Measurements from ENCODE around the gene DCST1. TPM values are rescaled to one million over a fixed set of nuclear protein-coding genes. Genes with fewer than 3 reads are reported as not detected.

Gene DCST1
- polyA plus RNA-seq, 3 donors = 0.05 TPM; not detected in 2

DNA sequence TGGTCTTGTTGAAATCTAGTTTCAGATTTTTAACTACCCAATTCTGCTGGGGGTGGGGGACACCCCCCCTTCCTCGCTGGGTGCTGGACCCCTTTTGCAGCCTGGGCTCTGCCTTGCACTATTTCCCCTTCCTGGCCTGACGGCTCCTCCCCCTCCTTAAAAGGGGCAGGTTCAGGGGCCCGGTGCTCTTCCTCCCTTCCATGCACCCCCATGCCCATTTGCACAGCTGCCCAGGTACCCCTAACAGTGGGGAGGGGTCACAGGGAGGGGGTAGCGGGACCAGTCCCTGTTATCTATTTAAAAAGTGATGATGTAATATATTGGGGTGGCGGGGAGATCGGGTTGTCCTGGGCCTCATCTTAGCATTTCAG lies 15.7 kb upstream of the DCST1 start:
- peaks cover 49% of the 10 kb centered on the region for H3K79me2 ChIP-seq (ENCODE audit: insufficient read depth, low read length)
- H3K9ac ChIP-seq (ENCODE audit: insufficient read depth, low read length, poor library complexity, severe bottlenecking) = no peak overlapping the region
- H2AFZ ChIP-seq (ENCODE audit: insufficient read depth, low read depth, low read length, poor library complexity, severe bottlenecking) = no peak overlapping the region
- DNase-seq = no peak
- Mint-ChIP-seq H3K4me3 (peak overlapping the region; percentile 35 to 61), H3K27me3 (ENCODE audit: low read depth in 3 of 3) (peaks cover 0 to 5% (median 2%) of the 10 kb centered on the region in 3 donors), H3K27ac (peak overlapping the region in 6 of 7 donors; percentile 15 to 87 (median 58)), H3K4me1 (peaks cover 67% of the 10 kb centered on the region), H3K36me3 (peaks cover 41 to 60% of the 10 kb centered on the region in 2 donors), H3K9me3 (peaks cover 0 to 2% (median 0%) of the 10 kb centered on the region in 7 donors)
- H3K27me3 ChIP-seq (ENCODE audit: control insufficient read depth in 2 of 2, insufficient read depth in 2 of 2, low read length in 2 of 2) = no peaks in the 10 kb centered on the region
- peak overlapping the region in 1 of 2 donors; percentile 27 for H3K27ac ChIP-seq (ENCODE audit: low read depth in 1 of 2, low read length in 2 of 2)
- peaks cover 59 to 66% of the 10 kb centered on the region in 2 donors for H3K4me1 ChIP-seq (ENCODE audit: control insufficient read depth in 1 of 2, insufficient read depth in 2 of 2, low read length in 2 of 2)
- peaks cover 90% of the 10 kb centered on the region for H4K20me1 ChIP-seq (ENCODE audit: insufficient read depth, low read length)
- peaks cover 46 to 48% of the 10 kb centered on the region in 2 donors for H3K36me3 ChIP-seq (replicated peaks in 1 of 2; ENCODE audit: control insufficient read depth in 1 of 2, insufficient read depth in 2 of 2, low read length in 2 of 2)
- intact Hi-C loops (cut with micrococcal nuclease) = loop anchor here (2.0 to 5.0 kb wide), 4 partner anchors 15 to 56 kb away; partner anchors contain the start of genes FLAD1 (in 1 of the 2), PYGO2 (in 1 of the 2) and ZBTB7B (in 1 of the 2)
- no CpG with 5 or more reads among the region's 6 CpGs for WGBS (ENCODE audit: insufficient coverage)
- H3K9me3 ChIP-seq (replicated peaks in 1 of 2; ENCODE audit: control insufficient read depth in 1 of 2, insufficient read depth in 1 of 2, low read length in 2 of 2) = no peaks in the 10 kb centered on the region
- peak overlapping the region; percentile 78 for H3K4me2 ChIP-seq (replicated peaks; ENCODE audit: extremely low read depth, low read length, poor library complexity, severe bottlenecking)
- TF ChIP-seq, protein P1, sequence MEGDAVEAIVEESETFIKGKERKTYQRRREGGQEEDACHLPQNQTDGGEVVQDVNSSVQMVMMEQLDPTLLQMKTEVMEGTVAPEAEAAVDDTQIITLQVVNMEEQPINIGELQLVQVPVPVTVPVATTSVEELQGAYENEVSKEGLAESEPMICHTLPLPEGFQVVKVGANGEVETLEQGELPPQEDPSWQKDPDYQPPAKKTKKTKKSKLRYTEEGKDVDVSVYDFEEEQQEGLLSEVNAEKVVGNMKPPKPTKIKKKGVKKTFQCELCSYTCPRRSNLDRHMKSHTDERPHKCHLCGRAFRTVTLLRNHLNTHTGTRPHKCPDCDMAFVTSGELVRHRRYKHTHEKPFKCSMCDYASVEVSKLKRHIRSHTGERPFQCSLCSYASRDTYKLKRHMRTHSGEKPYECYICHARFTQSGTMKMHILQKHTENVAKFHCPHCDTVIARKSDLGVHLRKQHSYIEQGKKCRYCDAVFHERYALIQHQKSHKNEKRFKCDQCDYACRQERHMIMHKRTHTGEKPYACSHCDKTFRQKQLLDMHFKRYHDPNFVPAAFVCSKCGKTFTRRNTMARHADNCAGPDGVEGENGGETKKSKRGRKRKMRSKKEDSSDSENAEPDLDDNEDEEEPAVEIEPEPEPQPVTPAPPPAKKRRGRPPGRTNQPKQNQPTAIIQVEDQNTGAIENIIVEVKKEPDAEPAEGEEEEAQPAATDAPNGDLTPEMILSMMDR (IDR thresholded peaks at IDR 0.05) = no peak
- peak overlapping the region in 1 of 3 experiments; percentile 68 for H3K4me3 ChIP-seq (replicated peaks in 1 of 3; ENCODE audit: low read depth in 2 of 3, low read length in 3 of 3)

DNA sequence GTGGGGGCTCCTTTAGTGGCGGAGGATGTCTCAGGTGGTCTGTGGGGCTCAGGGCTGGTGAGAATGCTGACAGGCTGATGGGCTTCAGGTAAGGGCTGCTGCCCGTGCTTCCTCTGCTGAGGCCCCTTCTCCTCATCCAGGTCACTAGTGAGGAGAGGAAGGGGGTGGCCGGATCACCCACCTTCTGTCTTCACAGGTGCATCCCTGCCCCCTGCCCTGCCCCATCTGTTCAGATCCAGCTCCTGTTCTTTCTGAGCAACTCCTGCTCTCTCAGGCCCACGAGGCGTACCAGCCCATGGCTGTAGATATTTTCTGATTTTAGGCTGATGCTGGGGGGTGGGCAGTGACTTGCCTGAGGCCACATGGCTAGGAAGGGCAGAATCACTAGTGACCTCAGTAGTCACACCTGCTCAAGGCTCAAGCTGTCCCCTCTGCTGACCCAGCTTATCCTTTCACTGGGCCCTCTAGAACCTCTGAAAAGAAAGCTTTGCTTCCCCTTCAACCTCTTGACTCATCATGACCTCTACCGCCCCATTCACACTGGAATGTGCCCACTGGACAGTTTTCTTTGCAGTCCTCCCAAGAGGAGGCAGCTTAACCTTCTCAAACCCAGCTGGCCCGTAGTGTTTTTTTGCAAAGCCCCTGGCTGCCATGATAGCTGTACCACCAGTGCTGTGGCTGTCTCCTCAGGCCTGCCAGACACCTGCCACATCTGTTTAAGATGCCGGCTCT lies 14.8 kb upstream of the DCST1 start:
- no peak overlapping the region for H3K4me3 ChIP-seq (replicated peaks in 1 of 3; ENCODE audit: low read depth in 2 of 3, low read length in 3 of 3)
- DNase-seq = no peak
- H3K27ac Mint-ChIP-seq = peak overlapping the region in 3 of 7 donors; percentile 14 to 61 (median 55)
- H3K4me1 ChIP-seq (ENCODE audit: control insufficient read depth in 1 of 2, insufficient read depth in 2 of 2, low read length in 2 of 2) = peaks cover 51 to 60% of the 10 kb centered on the region in 2 donors
- no peak overlapping the region for H3K4me3 Mint-ChIP-seq
- no peaks in the 10 kb centered on the region for H3K9me3 ChIP-seq (replicated peaks in 1 of 2; ENCODE audit: control insufficient read depth in 1 of 2, insufficient read depth in 1 of 2, low read length in 2 of 2)
- peaks cover 0 to 5% (median 3%) of the 10 kb centered on the region in 3 donors for H3K27me3 Mint-ChIP-seq (ENCODE audit: low read depth in 3 of 3)
- peaks cover 37 to 53% of the 10 kb centered on the region in 2 donors for H3K36me3 Mint-ChIP-seq
- H3K79me2 ChIP-seq (ENCODE audit: insufficient read depth, low read length) = peaks cover 40% of the 10 kb centered on the region
- TF ChIP-seq, protein P1 (IDR thresholded peaks at IDR 0.05) = no peak
- WGBS (ENCODE audit: insufficient coverage) = 90% methylated on average over 3 of the region's 8 CpGs
- peaks cover 44 to 45% of the 10 kb centered on the region in 2 donors for H3K36me3 ChIP-seq (replicated peaks in 1 of 2; ENCODE audit: control insufficient read depth in 1 of 2, insufficient read depth in 2 of 2, low read length in 2 of 2)
- H3K4me2 ChIP-seq (replicated peaks; ENCODE audit: extremely low read depth, low read length, poor library complexity, severe bottlenecking) = no peak overlapping the region
- peaks cover 81% of the 10 kb centered on the region for H4K20me1 ChIP-seq (ENCODE audit: insufficient read depth, low read length)
- intact Hi-C loops (cut with micrococcal nuclease) = loop anchor here in 1 of 2 donors (5.0 kb wide), 2 partner anchors 36 to 56 kb away; partner anchors contain the start of genes FLAD1 and PYGO2
- H3K4me1 Mint-ChIP-seq = peaks cover 64% of the 10 kb centered on the region
- no peak overlapping the region for H3K27ac ChIP-seq (ENCODE audit: low read depth in 1 of 2, low read length in 2 of 2)
- H2AFZ ChIP-seq (ENCODE audit: insufficient read depth, low read depth, low read length, poor library complexity, severe bottlenecking) = no peak overlapping the region
- no peak overlapping the region for H3K9ac ChIP-seq (ENCODE audit: insufficient read depth, low read length, poor library complexity, severe bottlenecking)
- peaks cover 0 to 2% (median 0%) of the 10 kb centered on the region in 7 donors for H3K9me3 Mint-ChIP-seq
- no peaks in the 10 kb centered on the region for H3K27me3 ChIP-seq (ENCODE audit: control insufficient read depth in 2 of 2, insufficient read depth in 2 of 2, low read length in 2 of 2)

Data from CD14-positive monocyte (primary cell).